NK-92 (cell line): ENCODE measurements around the gene OR2A5.
"Not testable (repeated sequence)": the region's sequence is repeated elsewhere in the genome, so short reads cannot be mapped to it uniquely, and the experiment has no call there.

Experiments used
- DNase-seq: peaks from one replicate; lab custom pipeline; 2025; ENCODE audit not compliant: unreplicated experiment; lab: John Stamatoyannopoulos, UW

OR2A5 gene

GRCh38 chr7:144048648-144049047, at the start of gene OR2A5:
TSS of gene OR2A5 (plus strand) at chr7:144048948. CDS start at chr7:144050402, 1,454 bp downstream.
- no peak for DNase-seq

- DNase-seq: no peak
Observed at GRCh38 chr7:144000020-144000419, 48.7 kb upstream of the OR2A5 start, which contains the start of gene OR6B1. TSS of gene OR6B1 (plus strand) at chr7:144000320. CDS start at chr7:144003997, 3,677 bp downstream.

- no peak for DNase-seq
Observed at GRCh38 chr7:144001543-144001942, 47.2 kb upstream of the OR2A5 start.

GRCh38 chr7:144004703-144005102, 44.0 kb upstream of the OR2A5 start:
- DNase-seq: no peak

GRCh38 chr7:144006029-144006691, 42.6 kb upstream of the OR2A5 start:
- no peak for DNase-seq

- DNase-seq: no peak
Observed at GRCh38 chr7:144006692-144007042, 42.1 kb upstream of the OR2A5 start.

- no peak for DNase-seq
Observed at GRCh38 chr7:144009361-144009760, 39.4 kb upstream of the OR2A5 start.

GRCh38 chr7:144010061-144010460, 38.7 kb upstream of the OR2A5 start:
- DNase-seq: not testable (repeated sequence)

- DNase-seq: not testable (repeated sequence)
Observed at GRCh38 chr7:144010821-144011220, 37.9 kb upstream of the OR2A5 start.

GRCh38 chr7:144011458-144012230, 37.1 kb upstream of the OR2A5 start:
- no peak for DNase-seq

- no peak for DNase-seq
Observed at GRCh38 chr7:144018065-144018464, 30.7 kb upstream of the OR2A5 start.

- no peak for DNase-seq
Observed at GRCh38 chr7:144019457-144019856, 29.3 kb upstream of the OR2A5 start.

- no peak for DNase-seq
Observed at GRCh38 chr7:144020340-144020739, 28.4 kb upstream of the OR2A5 start.

GRCh38 chr7:144022169-144022568, 26.6 kb upstream of the OR2A5 start:
- no peak for DNase-seq

GRCh38 chr7:144023171-144023827, 25.4 kb upstream of the OR2A5 start:
- no peak for DNase-seq

- DNase-seq: no peak
Observed at GRCh38 chr7:144024213-144024612, 24.5 kb upstream of the OR2A5 start.

- DNase-seq: no peak
Observed at GRCh38 chr7:144026203-144026883, 22.4 kb upstream of the OR2A5 start.

- no peak for DNase-seq
Observed at GRCh38 chr7:144027070-144027469, 21.7 kb upstream of the OR2A5 start.

GRCh38 chr7:144027974-144028373, 20.8 kb upstream of the OR2A5 start:
- DNase-seq: no peak

GRCh38 chr7:144028547-144028946, 20.2 kb upstream of the OR2A5 start:
- no peak for DNase-seq

GRCh38 chr7:144032516-144032915, 16.2 kb upstream of the OR2A5 start:
- no peak for DNase-seq
